Stimulated activated CD8-positive, alpha-beta memory T cell treated with anti-CD3 and anti-CD28 coated beads, Interleukin-15, amount 100 ng/mL, for 1 hour (primary cell): ENCODE measurements around the gene RAB40A.
"Not testable (repeated sequence)": the region's sequence is repeated elsewhere in the genome, so short reads cannot be mapped to it uniquely, and the experiment has no call there.

ENCODE experiments used
- DNase-seq: peaks from one replicate; pipeline ENCODE4 v3.0.0-alpha.2; 2020; ENCODE audit warnings: low read depth

RAB40A gene

GRCh38 chrX:103523605-103524004, 4.3 kb upstream of the RAB40A start:
- no peak for DNase-seq

DNA sequence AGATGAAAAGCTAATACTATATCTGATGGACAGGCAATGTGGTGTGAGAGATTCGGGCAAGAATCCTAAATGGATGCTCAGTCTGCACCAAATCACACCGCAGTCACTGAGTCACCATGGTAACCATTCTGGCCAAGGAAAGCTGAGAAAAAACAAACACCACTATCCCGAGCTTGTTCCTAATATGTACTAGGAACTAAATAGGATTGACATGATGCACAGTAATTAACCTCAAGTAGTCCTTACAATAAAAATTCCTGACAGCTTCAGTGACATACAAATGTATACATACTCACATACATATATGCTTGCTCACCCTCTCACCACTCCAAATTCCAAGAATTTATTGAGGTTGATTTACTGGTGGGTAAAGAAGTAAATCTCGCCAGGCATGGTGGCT, 1.1 kb upstream of the RAB40A start:
- no peak for DNase-seq

GRCh38 chrX:103518571-103518970, 718 bp downstream of the RAB40A start:
- DNase-seq: no peak

- DNase-seq: no peak
These were observed 2.0 kb downstream of the RAB40A start for GRCh38 chrX:103517246-103517645.

GRCh38 chrX:103513476-103514108, 5.7 kb downstream of the RAB40A start:
- DNase-seq: no peak

DNA sequence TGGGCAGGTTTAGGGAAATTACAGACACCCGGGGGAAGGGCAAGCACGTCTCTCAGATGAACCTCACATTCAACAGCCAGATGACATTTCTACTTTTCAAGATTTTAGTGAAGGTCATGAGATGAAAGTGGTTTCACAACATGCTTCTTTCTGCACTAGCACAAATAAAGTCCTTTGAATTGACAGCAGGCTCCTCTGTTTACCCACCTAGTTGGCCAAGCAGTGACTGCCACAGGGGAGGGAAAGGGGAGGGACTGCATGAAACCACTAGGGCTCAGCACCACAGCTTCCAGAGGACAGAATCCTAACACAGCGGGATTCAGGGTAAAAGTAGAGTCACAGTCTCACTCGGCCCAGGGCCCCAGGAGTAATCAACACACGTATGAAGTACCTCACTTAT, 6.2 kb downstream of the RAB40A start:
- no peak for DNase-seq

GRCh38 chrX:103510031-103510430, 9.3 kb downstream of the RAB40A start:
- DNase-seq: no peak

DNA sequence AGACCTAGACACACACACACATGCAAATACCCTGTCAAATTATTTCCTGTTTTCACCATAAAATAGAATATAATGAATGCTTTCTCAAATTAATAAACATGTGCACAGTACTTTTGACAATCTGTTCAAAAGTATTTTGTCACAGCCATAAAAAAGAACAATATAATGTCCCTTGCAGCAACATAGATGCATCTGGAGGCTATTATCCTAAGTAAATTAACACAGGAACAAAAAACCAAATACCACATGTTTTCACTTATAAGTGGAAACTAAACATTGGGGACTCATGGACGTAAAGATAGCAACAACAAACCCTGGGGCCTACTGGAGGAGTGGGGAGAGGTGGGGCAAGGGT, 15.5 kb downstream of the RAB40A start:
- DNase-seq: no peak

GRCh38 chrX:103503163-103503852, 16.0 kb downstream of the RAB40A start:
- no peak for DNase-seq

GRCh38 chrX:103498786-103499185, 20.5 kb downstream of the RAB40A start:
- no peak for DNase-seq

GRCh38 chrX:103495786-103496185, 23.5 kb downstream of the RAB40A start:
- DNase-seq: no peak

GRCh38 chrX:103493578-103493977, 25.7 kb downstream of the RAB40A start:
- not testable (repeated sequence) for DNase-seq

DNA sequence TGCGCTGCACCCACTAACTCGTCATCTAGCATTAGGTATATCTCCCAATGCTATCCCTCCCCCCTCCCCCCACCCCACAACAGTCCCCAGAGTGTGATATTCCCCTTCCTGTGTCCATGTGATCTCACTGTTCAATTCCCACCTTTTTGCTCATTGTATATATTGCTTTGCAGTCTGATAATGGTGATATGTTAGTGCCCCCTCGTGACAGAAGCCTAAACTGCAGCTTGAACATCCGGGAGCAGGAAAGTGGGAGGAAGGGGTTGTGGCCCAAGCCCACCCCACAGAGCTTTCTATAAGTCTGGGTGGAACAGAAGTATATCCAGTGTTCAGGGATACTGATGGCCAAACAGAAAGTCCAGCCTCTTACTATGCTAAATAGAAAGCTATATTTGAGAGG, 29.6 kb downstream of the RAB40A start:
- peak; percentile 8 for DNase-seq

DNA sequence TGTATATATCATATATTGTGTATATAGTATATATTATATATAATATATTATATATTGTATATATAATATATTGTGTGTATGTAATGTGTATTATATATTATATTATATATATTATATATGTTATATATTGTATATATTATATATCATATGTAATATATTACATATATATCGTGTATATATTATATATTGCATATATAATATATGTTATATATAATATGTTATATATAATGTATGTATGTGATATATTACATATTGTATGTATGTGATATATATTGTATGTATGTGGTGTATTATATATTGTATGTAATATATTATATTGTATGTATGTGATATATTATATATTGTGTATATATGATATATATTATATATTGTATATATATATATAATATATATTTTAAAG, 30.5 kb downstream of the RAB40A start:
- DNase-seq: no peak

DNA sequence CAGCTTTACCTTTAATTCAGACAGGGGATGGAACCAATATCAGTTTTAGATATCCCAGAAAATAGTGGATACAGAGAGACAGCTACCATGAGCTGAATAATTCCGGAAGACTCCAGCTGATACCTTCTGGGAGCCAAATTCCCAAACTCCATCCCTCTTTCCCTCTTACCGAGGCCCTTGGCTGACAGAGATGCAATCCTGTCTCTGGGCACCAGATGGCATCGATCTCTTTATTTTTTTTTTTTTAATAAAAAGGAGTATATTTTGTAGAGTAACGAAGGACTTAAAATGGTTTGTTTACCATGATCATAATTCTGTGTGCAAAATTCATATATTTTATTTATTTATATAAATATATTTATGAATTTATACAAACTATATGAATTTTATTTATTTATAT, 31.0 kb downstream of the RAB40A start:
- no peak for DNase-seq

- DNase-seq: no peak
These were observed 35.6 kb downstream of the RAB40A start for GRCh38 chrX:103483720-103484119.

GRCh38 chrX:103480526-103480925, 38.8 kb downstream of the RAB40A start:
- DNase-seq: no peak

GRCh38 chrX:103477496-103477895, 41.8 kb downstream of the RAB40A start:
- DNase-seq: no peak

DNA sequence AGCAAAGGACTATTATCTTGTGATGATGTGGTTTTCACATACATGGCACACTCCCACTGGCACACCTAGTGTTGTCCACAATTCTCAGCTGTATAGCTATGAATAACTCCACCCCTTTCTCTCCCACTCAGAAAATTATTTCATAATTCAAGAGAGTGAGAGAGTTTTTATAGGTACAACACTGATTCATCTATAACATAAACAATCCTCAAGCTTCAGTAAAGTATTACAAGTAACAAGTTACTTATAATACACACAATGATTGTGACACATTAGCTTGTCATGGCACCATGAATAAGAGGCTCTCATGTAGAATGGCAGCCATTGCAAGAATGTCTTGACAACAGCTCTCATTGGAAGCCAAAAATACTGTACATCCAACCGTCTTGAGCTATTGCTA, 43.9 kb downstream of the RAB40A start:
- DNase-seq: no peak

DNA sequence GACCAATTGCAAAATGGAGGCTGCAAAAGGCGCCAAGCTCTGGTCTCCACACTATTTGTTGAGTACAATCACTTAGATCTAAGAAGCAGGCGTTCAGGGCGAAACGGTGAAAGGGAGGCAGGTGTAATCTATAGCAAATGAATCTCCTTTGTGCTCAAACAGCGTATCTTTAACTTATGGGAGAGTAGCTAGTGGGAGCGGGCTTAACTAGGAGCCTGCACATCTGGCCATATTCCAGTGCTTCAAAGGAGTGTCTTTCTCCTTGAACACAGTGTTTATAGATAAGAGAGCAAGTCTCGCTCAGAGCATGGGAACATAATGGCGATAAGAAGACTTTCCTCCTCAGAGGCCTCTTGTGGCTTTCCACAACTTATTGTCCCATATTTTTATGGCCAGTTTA, 49.3 kb downstream of the RAB40A start:
- DNase-seq: not testable (repeated sequence)

- no peak for DNase-seq
These were observed 51.4 kb downstream of the RAB40A start for GRCh38 chrX:103467887-103468286.

DNA sequence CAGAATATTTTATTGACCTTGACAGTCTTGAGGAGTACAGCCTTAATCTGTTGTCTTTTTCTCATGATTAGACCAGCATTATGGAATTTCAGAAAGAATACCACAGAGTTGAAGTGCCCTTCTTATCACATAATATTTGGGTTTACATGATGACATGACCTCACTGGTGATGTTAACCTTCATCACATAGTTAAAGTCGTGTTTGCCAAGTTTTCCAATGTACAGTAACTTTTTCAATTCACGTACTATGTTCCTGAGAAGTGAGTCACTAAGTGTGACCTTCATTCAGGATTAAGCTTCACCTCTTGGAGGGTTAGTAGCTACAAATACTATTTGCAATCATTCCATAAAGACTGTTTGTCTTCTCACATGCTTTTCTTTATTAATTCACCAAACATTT, 52.1 kb downstream of the RAB40A start:
- no peak for DNase-seq

GRCh38 chrX:103464774-103465117, 54.5 kb downstream of the RAB40A start:
- peak; percentile 53 for DNase-seq

GRCh38 chrX:103464072-103464773, 55.1 kb downstream of the RAB40A start:
- no peak for DNase-seq
